Endometrium (tissue), 2 donors: ENCODE measurements around the gene TAF1L.
"Not testable (repeated sequence)": the region's sequence is repeated elsewhere in the genome, so short reads cannot be mapped to it uniquely, and the experiment has no call there.

Source experiments
- FAIRE-seq: peaks from 2 replicates; lab custom pipeline; 2012; peaks lifted over from hg19 to GRCh38; lab: Jason Lieb, UNC
- donor health status: control.
- donor health status: control.

Gene TAF1L, protein sequence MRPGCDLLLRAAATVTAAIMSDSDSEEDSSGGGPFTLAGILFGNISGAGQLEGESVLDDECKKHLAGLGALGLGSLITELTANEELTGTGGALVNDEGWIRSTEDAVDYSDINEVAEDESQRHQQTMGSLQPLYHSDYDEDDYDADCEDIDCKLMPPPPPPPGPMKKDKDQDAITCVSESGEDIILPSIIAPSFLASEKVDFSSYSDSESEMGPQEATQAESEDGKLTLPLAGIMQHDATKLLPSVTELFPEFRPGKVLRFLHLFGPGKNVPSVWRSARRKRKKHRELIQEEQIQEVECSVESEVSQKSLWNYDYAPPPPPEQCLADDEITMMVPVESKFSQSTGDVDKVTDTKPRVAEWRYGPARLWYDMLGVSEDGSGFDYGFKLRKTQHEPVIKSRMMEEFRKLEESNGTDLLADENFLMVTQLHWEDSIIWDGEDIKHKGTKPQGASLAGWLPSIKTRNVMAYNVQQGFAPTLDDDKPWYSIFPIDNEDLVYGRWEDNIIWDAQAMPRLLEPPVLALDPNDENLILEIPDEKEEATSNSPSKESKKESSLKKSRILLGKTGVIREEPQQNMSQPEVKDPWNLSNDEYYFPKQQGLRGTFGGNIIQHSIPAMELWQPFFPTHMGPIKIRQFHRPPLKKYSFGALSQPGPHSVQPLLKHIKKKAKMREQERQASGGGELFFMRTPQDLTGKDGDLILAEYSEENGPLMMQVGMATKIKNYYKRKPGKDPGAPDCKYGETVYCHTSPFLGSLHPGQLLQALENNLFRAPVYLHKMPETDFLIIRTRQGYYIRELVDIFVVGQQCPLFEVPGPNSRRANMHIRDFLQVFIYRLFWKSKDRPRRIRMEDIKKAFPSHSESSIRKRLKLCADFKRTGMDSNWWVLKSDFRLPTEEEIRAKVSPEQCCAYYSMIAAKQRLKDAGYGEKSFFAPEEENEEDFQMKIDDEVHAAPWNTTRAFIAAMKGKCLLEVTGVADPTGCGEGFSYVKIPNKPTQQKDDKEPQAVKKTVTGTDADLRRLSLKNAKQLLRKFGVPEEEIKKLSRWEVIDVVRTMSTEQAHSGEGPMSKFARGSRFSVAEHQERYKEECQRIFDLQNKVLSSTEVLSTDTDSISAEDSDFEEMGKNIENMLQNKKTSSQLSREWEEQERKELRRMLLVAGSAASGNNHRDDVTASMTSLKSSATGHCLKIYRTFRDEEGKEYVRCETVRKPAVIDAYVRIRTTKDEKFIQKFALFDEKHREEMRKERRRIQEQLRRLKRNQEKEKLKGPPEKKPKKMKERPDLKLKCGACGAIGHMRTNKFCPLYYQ (N-terminal part only)

GRCh38 chr9:32635362-32635761 lies at the start of gene TAF1L:
Gene TAF1L, minus strand, starts transcription at chr9:32635669. Its CDS starts 90 bp downstream, at chr9:32635579.
- no peak for FAIRE-seq

GRCh38 chr9:32681751-32682150 lies 46.3 kb upstream of the TAF1L start:
- FAIRE-seq = no peak

GRCh38 chr9:32677931-32678330 lies 42.5 kb upstream of the TAF1L start:
- no peak for FAIRE-seq

DNA sequence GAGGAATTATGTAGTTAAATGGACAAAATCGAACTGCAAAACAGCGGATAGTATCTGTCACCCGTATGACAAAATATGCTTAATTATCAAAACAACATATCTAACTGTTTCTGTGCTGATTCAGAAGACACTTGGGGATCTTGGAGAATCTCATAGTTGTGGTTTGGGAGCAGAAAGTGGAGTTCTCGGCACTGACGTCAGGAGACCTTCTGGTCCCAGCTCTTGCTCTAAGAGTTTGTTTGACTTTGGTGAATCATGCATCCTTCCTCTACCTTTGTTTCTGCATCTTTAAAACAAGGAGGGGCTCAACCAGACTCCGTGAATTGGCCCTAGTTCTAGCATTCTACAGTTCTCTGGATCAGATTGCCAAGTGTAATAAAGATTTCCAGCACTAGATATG lies 37.0 kb upstream of the TAF1L start:
- no peak for FAIRE-seq

GRCh38 chr9:32671333-32671732 lies 35.9 kb upstream of the TAF1L start:
- no peak for FAIRE-seq

- no peak for FAIRE-seq
Observed at GRCh38 chr9:32665101-32665500, 29.6 kb upstream of the TAF1L start.

GRCh38 chr9:32663741-32664140 lies 28.3 kb upstream of the TAF1L start:
- FAIRE-seq = no peak

- no peak for FAIRE-seq
Observed at GRCh38 chr9:32647671-32648070, 12.2 kb upstream of the TAF1L start.

GRCh38 chr9:32644698-32645097 lies 9.2 kb upstream of the TAF1L start:
- FAIRE-seq = no peak

GRCh38 chr9:32633151-32633550 lies 2.3 kb downstream of the TAF1L start:
- not testable (repeated sequence) for FAIRE-seq

DNA sequence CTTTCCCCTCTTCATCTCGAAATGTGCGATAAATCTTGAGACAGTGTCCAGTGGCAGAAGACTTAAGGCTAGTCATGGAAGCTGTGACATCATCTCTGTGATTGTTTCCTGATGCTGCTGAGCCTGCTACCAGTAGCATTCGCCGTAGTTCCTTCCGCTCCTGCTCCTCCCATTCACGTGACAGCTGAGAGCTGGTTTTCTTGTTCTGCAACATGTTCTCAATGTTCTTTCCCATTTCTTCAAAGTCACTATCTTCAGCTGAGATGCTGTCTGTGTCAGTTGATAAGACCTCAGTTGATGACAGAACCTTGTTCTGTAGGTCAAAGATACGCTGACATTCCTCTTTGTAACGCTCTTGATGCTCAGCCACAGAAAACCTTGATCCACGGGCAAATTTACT lies 3.5 kb downstream of the TAF1L start:
- FAIRE-seq = no peak

GRCh38 chr9:32627394-32627954 lies 8.0 kb downstream of the TAF1L start:
- FAIRE-seq = no peak

DNA sequence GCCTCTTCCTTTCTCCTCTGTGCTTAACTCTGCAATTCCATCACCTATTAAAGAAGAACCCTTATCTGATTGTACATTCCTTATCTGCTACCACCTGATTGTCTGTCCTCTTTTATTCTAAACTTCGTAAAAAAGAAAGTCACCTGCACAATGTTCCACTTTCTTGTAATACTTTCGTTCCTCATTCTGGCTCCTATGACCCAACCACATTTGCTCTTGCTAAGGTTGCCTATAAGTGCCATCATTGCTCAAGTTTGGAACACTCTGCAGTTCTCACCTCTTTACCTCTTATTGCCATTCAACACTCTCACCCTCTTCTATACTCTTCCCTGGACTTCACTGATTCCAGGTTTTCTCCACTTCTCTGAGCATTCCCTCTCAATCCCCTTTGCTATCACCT lies 10.1 kb downstream of the TAF1L start:
- no peak for FAIRE-seq

DNA sequence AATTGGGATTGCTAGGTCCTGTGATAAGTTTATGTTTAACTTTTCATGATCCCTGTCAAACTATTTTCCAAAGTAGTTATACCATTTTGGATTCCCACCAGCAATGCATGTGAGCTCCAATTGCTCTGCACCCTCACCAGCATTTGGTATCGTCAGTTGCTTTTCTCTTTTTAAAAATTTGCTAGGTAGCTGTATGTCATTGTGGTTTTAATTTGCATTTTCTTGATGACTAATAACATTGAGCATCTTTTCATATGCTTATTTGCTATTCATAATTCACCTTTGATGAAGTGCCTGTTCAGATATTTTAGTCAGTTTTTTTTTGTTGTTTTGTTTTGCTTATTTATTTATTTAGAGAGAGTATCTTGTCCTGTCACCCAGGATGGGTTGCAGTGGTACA lies 12.5 kb downstream of the TAF1L start:
- FAIRE-seq = no peak

DNA sequence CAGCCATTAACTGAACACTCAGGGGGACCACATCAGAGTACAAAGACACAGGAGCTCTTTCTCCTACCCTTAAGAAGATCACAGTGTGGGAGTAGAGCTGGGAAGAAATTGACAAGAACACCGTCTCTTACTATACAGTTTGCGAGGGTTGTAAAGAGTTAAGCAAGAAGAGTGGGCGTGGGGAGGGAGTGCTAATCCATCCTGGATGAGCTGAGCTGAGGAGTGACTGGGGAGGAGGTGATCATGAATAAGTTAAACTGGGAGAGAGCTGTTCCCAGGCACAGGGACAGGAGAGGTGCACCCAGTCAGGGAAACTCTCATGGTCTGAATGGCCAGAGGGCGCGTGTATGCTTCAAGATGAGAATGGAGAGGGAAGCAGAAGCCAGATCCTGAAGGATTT lies 17.2 kb downstream of the TAF1L start:
- FAIRE-seq = no peak

DNA sequence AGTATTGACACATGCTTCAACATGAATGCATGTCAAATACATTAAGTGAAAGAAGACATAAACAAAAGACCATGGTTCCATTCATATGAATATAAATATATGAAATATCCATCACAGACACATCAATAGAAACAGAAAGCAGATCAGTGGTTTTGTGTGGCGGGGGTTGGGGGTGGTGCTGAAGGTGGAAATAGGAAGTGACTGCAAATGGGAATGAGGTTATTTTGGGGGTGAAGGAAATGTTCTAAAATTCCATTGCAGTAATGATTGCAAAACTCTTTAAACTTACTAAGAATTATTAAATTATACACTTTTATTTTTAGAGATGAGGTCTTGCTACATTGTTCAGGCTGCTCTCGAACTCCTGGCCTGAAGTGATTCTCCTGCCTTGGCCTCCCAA lies 28.7 kb downstream of the TAF1L start:
- FAIRE-seq = no peak

DNA sequence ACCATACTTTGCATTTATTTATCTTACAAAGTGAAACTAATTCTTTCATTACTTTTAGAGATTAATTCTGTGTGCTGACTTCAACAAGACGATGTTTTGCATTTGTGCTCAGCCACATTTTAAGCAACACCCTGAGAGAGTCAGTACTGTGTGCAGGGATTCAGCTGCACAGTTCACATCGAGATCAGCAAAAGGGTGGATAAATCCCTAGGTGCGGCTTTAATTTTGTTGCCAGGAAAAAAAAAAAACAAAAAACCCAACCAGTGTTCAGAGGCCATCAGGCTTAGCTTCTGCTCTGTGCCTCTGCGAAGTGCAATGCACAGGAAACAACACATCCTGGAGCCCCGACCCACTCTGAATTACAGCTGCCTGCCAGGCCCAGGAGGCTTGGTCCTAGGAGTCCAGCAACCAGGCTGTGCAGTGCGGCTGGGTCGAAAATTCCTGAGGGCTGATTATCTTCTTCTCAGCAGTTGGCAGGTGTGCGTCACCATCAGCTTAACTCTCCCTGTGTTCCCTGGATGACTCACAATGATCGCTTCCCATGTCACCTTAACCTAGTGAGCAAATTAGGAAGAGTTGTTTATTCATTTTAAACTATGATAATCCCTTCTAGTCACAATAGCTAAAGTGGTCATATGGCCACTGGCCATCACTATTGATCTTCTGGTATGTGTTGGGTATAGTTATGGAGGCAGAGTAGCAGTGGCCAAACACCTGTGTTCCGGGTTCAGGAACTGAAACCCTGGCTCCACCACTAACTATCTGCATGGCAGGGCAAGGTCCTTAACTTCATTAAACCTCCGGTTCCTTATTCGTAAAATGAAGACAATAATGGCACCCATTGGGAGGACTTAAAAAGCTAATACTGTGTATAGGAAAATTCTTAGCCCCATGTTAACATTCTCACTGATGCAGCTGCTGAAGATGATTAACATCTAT lies 31.3 kb downstream of the TAF1L start:
- FAIRE-seq = no peak

DNA sequence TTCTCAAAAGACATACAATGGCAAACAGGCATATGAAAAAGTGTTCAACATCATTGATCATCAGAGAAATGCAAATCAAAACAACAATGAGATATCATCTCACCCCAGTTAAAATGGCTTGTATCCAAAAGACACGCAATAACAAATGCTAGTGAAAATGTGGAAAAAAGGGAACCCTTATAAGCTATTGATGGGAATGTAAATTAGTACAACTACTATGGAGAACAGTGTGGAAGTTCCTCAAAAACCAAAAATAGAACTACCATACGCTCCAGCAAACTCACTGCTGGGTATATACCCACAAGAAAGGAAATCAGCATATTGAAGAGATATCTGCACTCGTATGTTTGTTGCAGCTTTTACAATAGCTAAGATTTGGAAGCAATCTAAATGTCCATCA lies 36.4 kb downstream of the TAF1L start:
- FAIRE-seq = not testable (repeated sequence)

DNA sequence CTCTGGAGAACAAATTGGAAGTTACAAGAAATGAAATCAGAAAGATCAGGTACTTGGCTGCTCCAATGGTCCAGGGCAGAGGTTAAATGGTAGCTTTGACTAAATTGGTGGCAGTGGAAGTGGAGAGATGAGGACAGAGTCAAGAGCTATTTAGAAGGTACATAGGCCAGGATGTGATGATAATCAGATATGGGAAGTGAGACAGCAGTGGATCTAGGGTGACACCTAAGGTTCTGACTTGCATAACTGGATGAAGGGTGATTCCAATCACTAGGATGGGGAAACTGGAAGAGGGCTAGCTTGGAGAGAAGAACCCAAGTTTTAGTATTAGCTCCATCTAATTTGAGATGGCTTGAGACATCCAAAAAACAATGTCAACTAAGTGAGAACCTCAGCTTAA lies 38.5 kb downstream of the TAF1L start:
- FAIRE-seq = no peak

GRCh38 chr9:32596096-32596865 lies 39.2 kb downstream of the TAF1L start:
- no peak for FAIRE-seq
